Measurements from ENCODE around the gene BAIAP3.

DNA sequence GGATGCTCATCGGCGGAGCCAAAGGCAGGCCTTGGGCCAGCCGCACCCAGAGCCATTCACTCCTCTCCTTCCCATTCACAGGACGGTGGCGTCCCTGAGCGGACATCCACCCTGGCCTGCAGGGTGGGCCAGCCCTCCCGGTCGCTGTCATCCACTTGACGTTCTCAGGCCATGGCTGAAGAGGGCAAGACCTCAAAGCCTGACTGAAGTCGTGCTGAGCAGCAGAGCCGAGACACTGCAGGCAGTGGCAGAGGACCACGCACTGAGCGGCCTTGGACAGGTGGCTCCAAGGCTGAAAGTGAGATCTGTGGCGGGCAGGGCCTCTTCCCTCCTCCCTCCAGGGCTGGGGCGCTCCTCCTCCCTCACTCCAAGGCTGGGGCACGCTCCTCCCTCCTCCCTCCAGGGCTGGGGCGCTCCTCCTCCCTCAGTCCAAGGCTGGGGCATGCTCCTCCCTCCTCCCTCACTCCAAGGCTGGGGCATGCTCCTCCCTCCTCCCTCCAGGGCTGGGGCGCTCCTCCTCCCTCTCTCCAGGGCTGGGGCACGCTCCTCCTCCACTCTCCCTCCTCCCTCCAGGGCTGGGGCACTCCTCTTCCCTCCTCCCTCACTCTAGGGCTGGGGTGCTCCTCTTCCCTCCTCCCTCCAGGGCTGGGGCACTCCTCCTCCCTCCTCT lies 42.4 kb downstream of the BAIAP3 start:
- TF ChIP-seq, protein P1, sequence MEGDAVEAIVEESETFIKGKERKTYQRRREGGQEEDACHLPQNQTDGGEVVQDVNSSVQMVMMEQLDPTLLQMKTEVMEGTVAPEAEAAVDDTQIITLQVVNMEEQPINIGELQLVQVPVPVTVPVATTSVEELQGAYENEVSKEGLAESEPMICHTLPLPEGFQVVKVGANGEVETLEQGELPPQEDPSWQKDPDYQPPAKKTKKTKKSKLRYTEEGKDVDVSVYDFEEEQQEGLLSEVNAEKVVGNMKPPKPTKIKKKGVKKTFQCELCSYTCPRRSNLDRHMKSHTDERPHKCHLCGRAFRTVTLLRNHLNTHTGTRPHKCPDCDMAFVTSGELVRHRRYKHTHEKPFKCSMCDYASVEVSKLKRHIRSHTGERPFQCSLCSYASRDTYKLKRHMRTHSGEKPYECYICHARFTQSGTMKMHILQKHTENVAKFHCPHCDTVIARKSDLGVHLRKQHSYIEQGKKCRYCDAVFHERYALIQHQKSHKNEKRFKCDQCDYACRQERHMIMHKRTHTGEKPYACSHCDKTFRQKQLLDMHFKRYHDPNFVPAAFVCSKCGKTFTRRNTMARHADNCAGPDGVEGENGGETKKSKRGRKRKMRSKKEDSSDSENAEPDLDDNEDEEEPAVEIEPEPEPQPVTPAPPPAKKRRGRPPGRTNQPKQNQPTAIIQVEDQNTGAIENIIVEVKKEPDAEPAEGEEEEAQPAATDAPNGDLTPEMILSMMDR (IDR thresholded peaks at IDR 0.05 in 2 of 3, conservative IDR thresholded peaks at IDR 0.05 in 1 of 3; ENCODE audit: borderline replicate concordance in 1 of 3, insufficient read depth in 1 of 3, low read depth in 2 of 3, low read length in 2 of 3) = no peak
- no peak for TF ChIP-seq JUND (IDR thresholded peaks at IDR 0.05)
- TF ChIP-seq, protein P2, sequence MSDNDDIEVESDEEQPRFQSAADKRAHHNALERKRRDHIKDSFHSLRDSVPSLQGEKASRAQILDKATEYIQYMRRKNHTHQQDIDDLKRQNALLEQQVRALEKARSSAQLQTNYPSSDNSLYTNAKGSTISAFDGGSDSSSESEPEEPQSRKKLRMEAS (IDR thresholded peaks at IDR 0.05) = no peak
- no peak for TF ChIP-seq POLR2A (IDR thresholded peaks at IDR 0.05; ENCODE audit: borderline replicate concordance, extremely low read depth, insufficient read depth, insufficient read length)
- no peak for TF ChIP-seq POLR2AphosphoS5 (IDR thresholded peaks at IDR 0.05; ENCODE audit: low read depth, low read length)
- TF ChIP-seq FOSL1 (IDR thresholded peaks at IDR 0.05; ENCODE audit: low read depth) = no peak
- TF ChIP-seq EZH2 (IDR thresholded peaks at IDR 0.05) = no peak
- TF ChIP-seq, protein P3, sequence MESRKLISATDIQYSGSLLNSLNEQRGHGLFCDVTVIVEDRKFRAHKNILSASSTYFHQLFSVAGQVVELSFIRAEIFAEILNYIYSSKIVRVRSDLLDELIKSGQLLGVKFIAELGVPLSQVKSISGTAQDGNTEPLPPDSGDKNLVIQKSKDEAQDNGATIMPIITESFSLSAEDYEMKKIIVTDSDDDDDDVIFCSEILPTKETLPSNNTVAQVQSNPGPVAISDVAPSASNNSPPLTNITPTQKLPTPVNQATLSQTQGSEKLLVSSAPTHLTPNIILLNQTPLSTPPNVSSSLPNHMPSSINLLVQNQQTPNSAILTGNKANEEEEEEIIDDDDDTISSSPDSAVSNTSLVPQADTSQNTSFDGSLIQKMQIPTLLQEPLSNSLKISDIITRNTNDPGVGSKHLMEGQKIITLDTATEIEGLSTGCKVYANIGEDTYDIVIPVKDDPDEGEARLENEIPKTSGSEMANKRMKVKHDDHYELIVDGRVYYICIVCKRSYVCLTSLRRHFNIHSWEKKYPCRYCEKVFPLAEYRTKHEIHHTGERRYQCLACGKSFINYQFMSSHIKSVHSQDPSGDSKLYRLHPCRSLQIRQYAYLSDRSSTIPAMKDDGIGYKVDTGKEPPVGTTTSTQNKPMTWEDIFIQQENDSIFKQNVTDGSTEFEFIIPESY (IDR thresholded peaks at IDR 0.05; ENCODE audit: extremely low read depth, insufficient replicate concordance, low read length) = no peak
- no peak for TF ChIP-seq RAD21 (IDR thresholded peaks at IDR 0.05; ENCODE audit: low read depth)
- no peak for TF ChIP-seq EZH2phosphoT487 (IDR thresholded peaks at IDR 0.05; ENCODE audit: borderline replicate concordance)
- TF ChIP-seq, protein P4, sequence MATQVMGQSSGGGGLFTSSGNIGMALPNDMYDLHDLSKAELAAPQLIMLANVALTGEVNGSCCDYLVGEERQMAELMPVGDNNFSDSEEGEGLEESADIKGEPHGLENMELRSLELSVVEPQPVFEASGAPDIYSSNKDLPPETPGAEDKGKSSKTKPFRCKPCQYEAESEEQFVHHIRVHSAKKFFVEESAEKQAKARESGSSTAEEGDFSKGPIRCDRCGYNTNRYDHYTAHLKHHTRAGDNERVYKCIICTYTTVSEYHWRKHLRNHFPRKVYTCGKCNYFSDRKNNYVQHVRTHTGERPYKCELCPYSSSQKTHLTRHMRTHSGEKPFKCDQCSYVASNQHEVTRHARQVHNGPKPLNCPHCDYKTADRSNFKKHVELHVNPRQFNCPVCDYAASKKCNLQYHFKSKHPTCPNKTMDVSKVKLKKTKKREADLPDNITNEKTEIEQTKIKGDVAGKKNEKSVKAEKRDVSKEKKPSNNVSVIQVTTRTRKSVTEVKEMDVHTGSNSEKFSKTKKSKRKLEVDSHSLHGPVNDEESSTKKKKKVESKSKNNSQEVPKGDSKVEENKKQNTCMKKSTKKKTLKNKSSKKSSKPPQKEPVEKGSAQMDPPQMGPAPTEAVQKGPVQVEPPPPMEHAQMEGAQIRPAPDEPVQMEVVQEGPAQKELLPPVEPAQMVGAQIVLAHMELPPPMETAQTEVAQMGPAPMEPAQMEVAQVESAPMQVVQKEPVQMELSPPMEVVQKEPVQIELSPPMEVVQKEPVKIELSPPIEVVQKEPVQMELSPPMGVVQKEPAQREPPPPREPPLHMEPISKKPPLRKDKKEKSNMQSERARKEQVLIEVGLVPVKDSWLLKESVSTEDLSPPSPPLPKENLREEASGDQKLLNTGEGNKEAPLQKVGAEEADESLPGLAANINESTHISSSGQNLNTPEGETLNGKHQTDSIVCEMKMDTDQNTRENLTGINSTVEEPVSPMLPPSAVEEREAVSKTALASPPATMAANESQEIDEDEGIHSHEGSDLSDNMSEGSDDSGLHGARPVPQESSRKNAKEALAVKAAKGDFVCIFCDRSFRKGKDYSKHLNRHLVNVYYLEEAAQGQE (IDR thresholded peaks at IDR 0.05; ENCODE audit: low read depth) = no peak
- no peak for TF ChIP-seq ZNF274 (IDR thresholded peaks at IDR 0.05; ENCODE audit: low read depth, low read length)
